Measurements from ENCODE around the gene DUS3L.
A peak's percentile ranks its signal among the peaks of the same experiment; 100 is the strongest.

DUS3L gene

DNA sequence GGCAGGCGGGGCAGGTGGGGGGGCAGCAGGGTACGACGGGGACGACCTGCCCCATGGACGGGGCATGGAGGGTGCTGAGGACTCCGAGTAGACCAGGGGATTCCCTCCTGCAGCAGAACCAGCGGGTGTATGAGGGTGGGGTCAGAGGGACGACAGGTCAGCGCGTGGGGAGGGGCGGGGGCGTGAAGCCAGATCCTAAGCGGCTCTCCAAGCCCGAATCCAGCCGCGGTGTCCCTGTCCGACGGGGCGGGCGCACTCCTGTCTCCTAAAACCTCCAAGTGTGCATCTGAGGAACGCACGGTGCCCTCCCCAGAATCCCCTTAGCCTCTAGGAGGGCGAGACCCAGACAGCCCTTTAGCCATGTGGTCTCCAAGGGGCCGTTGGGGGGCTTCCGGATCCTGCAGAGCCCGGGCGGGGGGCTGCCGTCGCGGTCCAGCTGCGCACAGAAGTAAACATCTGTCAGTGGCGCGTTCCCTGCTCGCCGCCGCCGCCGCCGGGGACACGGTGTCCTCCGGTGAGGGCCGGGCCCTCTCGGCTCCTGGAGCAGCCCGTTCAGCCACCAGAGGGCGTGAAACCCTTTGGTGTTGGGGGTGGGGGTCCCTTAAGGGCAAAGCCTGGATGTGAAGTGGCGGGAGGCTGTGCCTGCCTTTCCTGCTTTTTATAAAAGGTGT is 14.6 kb upstream of the DUS3L start:
- Histone ChIP-seq H3K36me3 (ENCODE audit: control insufficient read depth in 2 of 2, insufficient read depth in 2 of 2, low read length in 2 of 2) (no peaks in the 10 kb centered on the region), H3K27ac (ENCODE audit: low read length) (peak overlapping the region; percentile 86), H3K9ac (ENCODE audit: low read length in 2 of 2) (peak overlapping the region; percentile 51 to 53), H3K4me1 (ENCODE audit: control insufficient read depth, insufficient read depth, low read length) (peaks cover 24% of the 10 kb centered on the region), H3K9me3 (ENCODE audit: control insufficient read depth in 2 of 2, low read length in 2 of 2) (no peaks in the 10 kb centered on the region), H3K27me3 (ENCODE audit: control insufficient read depth in 1 of 2, insufficient read depth in 2 of 2, low read length in 2 of 2) (peaks cover 4 to 9% of the 10 kb centered on the region in 2 donors), H3K4me3 (ENCODE audit: low read length in 2 of 2) (peak overlapping the region; percentile 71 to 74)

DNA sequence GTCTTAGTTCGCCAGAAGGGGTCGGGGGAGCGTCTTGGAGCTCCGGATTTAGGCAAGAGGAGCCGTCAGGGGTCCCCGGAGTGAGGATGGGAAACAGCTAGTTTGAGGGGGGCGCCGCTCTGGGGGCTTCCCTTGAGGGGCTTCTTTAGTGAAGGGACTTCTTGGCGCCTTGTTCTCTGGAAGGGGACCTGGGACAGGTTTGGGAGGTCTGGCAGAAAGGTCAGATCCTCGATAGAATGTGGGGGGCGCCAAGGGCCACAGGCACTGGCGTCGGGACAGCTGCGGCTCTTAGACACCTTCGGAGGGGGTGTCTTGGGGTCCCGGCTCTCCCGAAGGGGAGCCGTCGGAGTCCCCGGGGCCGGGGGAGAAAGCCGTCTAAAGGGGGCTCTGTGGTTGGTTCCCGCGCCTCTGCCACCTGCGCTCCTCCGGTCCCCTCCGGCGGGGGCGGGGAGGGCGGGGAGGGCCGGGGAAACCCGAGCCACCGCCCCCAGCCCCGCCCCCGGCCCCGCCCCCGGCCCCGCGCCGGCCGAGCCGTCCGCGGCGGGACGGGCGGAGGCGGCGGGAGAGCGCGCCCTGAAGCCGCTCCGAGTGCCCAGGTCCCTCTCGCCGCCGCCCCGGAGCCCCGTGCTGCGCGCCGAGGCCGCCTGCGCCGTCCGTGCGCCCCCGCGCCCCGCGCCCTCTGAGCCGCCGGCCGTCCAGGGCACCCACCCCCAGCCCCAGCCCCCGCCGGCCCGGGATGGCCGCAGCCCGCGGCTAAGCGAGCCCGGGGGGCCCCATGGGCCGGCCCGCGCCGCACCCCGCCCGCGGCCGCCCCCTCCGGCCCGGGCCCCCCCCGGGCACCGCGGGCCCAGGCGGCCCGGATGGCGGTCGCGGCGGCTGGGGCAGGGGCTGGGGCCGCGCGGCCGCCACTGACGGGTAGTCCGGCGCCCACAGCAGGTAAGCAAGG is 13.8 kb upstream of the DUS3L start, which contains the start of gene NRTN:
NRTN (plus strand) TSS at position 552 of the 946 bp plus-strand sequence. CDS start 19,099 bp downstream, outside the sequence.
- Histone ChIP-seq H3K36me3 (ENCODE audit: control insufficient read depth in 2 of 2, insufficient read depth in 2 of 2, low read length in 2 of 2) (no peaks in the 10 kb centered on the region), H3K9ac (ENCODE audit: low read length in 2 of 2) (peak within 1 kb of the TSS; percentile 51 to 53), H3K27me3 (ENCODE audit: control insufficient read depth in 1 of 2, insufficient read depth in 2 of 2, low read length in 2 of 2) (peaks cover 4 to 9% of the 10 kb centered on the region in 2 donors), H3K9me3 (ENCODE audit: control insufficient read depth in 2 of 2, low read length in 2 of 2) (no peaks in the 10 kb centered on the region), H3K4me3 (ENCODE audit: low read length in 2 of 2) (peak within 1 kb of the TSS; percentile 71 to 74), H3K4me1 (ENCODE audit: control insufficient read depth, insufficient read depth, low read length) (peaks cover 28% of the 10 kb centered on the region), H3K27ac (ENCODE audit: low read length) (peak within 1 kb of the TSS; percentile 86)

DNA sequence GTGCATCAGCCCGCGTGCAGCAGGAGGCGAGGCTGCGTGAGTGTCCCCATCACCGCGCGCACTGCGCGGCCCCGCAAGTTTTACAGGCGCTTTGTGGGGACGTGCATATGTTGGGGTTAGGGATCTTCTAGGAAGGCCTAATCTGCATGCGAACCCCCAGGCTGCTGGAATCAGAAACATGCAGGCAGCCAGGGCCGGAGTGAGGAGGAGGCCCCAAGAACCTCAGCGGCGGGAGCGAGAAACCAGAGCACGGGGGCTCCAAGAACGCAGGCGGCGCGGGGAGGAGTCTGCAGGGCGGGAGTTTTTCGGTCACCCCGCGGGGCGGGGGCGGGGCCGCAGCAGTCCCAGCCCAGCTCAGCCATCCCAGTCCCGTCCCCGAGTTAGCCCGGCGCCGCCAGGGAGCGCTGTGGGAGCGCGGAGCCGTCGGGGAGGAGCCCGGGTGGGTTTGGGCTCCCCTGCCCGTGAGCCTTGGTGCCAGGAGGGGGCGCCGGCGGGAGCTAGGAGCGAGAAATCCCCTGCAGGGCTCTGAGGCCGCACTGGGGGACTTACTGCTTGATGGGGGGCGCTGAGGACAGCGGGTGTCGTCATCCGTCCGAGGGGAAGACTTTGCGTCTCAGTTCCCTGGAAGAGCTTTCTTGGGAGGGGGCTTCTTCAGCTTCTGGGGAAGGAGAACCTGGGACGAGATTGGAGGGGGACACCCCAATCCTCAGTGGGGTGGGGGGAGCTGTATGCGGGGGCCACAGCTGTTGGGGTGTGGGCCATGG is 13.0 kb upstream of the DUS3L start:
- peak overlapping the region; percentile 19 to 67 for H3K4me3 ChIP-seq (ENCODE audit: low read length in 2 of 2)
- H3K27ac ChIP-seq (ENCODE audit: low read length), result peak overlapping the region; percentile 41
- peak overlapping the region; percentile 29 to 38 for H3K9ac ChIP-seq (ENCODE audit: low read length in 2 of 2)
- no peaks in the 10 kb centered on the region for H3K9me3 ChIP-seq (ENCODE audit: control insufficient read depth in 2 of 2, low read length in 2 of 2)
- H3K27me3 ChIP-seq (ENCODE audit: control insufficient read depth in 1 of 2, insufficient read depth in 2 of 2, low read length in 2 of 2), result peaks cover 6 to 9% of the 10 kb centered on the region in 2 donors
- H3K36me3 ChIP-seq (ENCODE audit: control insufficient read depth in 2 of 2, insufficient read depth in 2 of 2, low read length in 2 of 2), result no peaks in the 10 kb centered on the region
- peaks cover 28% of the 10 kb centered on the region for H3K4me1 ChIP-seq (ENCODE audit: control insufficient read depth, insufficient read depth, low read length)

DNA sequence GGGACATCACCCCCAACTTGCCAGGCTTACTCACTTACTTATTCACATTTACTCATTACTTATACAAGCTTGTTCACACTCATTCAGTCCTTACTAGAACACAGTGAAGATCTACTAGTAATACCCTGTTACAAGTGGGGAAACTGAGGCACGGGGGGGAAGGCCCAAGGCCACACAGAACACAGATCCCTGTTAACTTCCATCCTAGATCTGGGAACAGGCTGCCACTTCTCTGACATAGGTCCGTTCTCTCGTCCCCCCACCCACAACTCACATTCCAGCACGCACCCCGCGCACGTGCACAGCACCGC is 12.4 kb upstream of the DUS3L start:
- Histone ChIP-seq H3K27me3 (ENCODE audit: control insufficient read depth in 1 of 2, insufficient read depth in 2 of 2, low read length in 2 of 2) (peaks cover 6 to 9% of the 10 kb centered on the region in 2 donors), H3K27ac (ENCODE audit: low read length) (no peak overlapping the region), H3K9me3 (ENCODE audit: control insufficient read depth in 2 of 2, low read length in 2 of 2) (no peaks in the 10 kb centered on the region), H3K9ac (ENCODE audit: low read length in 2 of 2) (peak overlapping the region in 1 of 2 donors; percentile 29), H3K4me3 (ENCODE audit: low read length in 2 of 2) (peak overlapping the region; percentile 5 to 67), H3K36me3 (ENCODE audit: control insufficient read depth in 2 of 2, insufficient read depth in 2 of 2, low read length in 2 of 2) (no peaks in the 10 kb centered on the region), H3K4me1 (ENCODE audit: control insufficient read depth, insufficient read depth, low read length) (peaks cover 28% of the 10 kb centered on the region)

DNA sequence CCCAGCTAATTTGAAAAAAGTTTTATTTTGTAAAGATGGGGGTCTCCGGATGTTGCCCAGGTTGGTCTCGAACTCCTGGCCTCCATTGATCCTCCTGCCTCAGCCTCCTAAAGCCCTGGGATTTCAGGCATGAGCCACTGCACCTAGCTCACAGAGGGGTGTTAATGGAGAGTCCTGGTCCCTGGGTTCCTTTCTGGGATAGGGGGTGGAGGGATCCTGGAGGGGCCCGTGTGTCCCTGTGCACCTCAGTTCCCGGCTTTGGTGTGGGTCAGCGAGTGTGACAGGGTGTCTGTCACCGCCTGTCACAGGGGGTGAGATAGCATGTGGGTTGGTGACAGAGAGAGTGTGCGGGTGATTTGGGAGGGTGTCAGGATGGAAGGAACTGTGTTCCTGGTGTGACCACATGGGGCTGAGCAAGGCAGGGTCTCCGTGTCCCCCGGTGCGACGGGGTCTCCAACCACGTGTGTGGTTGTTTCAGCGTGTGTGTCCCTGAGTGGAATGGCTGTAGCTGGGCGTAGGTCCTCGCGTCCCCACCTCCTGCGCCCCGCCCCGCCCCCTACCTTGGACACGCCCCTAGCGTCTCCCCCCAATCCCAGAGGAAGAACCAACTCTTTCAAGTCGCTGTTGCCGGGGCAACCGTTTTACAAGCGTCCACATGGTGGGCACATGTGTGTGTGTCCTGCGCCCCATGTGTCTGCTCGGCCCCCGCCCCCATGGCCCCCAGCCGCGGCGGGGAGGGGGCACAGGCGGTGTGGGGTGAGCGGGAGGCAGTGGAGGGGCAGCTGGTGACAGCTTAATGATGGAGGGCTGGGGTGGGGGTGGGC is 11.0 kb upstream of the DUS3L start:
- Histone ChIP-seq H3K9ac (ENCODE audit: low read length in 2 of 2) (no peak overlapping the region), H3K4me1 (ENCODE audit: control insufficient read depth, insufficient read depth, low read length) (peaks cover 28% of the 10 kb centered on the region), H3K27ac (ENCODE audit: low read length) (no peak overlapping the region), H3K27me3 (ENCODE audit: control insufficient read depth in 1 of 2, insufficient read depth in 2 of 2, low read length in 2 of 2) (peaks cover 6 to 9% of the 10 kb centered on the region in 2 donors), H3K36me3 (ENCODE audit: control insufficient read depth in 2 of 2, insufficient read depth in 2 of 2, low read length in 2 of 2) (no peaks in the 10 kb centered on the region), H3K9me3 (ENCODE audit: control insufficient read depth in 2 of 2, low read length in 2 of 2) (no peaks in the 10 kb centered on the region), H3K4me3 (ENCODE audit: low read length in 2 of 2) (no peak overlapping the region)

DNA sequence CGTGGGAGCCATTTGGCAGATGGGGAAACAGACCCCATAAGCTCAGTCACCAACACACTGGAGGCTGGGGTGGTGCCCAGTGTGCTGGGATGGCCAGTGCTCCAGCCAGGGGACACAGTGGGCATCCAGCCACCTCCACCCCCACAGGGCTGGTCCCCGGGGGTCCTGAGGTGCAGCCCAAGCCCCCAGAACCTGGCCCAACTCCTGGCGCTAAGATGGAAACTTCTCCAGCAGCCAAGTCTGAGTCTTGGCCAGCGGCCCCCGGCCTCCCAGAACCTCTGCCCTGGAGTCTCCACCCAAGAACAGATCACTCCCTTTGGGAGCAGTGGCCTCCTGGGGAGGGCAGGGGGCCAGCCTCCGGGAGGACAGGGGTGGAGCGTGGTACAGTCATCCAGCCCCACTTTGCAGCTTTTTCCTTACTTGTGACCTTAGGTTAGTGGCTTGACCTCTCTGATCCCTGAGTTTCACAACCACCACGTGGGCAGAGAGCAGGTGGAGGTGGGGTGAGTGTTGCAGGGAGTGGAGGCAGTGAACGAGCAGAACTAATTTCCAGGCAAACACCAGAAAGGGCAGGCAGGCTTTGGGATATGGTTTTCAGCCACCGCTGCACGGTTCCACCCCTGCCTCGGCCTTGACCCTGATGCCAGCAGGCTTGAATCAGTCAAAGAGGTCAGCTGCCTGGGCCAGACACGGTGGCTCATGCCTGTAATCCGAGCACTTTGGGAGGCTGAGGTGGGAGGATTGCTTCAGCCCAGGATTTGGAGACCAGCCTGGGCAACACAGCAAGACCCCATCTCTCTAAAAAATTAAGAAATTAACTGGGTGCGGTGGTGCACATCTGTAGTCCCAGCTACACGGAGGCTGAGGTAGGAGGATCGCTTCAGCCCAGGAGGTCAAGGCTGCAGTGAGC is 9.7 kb upstream of the DUS3L start:
- Histone ChIP-seq H3K4me1 (ENCODE audit: control insufficient read depth, insufficient read depth, low read length) (peaks cover 21% of the 10 kb centered on the region), H3K27ac (ENCODE audit: low read length) (no peak overlapping the region), H3K27me3 (ENCODE audit: control insufficient read depth in 1 of 2, insufficient read depth in 2 of 2, low read length in 2 of 2) (peaks cover 6 to 9% of the 10 kb centered on the region in 2 donors), H3K9ac (ENCODE audit: low read length in 2 of 2) (no peak overlapping the region), H3K36me3 (ENCODE audit: control insufficient read depth in 2 of 2, insufficient read depth in 2 of 2, low read length in 2 of 2) (no peaks in the 10 kb centered on the region), H3K9me3 (ENCODE audit: control insufficient read depth in 2 of 2, low read length in 2 of 2) (no peaks in the 10 kb centered on the region), H3K4me3 (ENCODE audit: low read length in 2 of 2) (no peak overlapping the region)

DNA sequence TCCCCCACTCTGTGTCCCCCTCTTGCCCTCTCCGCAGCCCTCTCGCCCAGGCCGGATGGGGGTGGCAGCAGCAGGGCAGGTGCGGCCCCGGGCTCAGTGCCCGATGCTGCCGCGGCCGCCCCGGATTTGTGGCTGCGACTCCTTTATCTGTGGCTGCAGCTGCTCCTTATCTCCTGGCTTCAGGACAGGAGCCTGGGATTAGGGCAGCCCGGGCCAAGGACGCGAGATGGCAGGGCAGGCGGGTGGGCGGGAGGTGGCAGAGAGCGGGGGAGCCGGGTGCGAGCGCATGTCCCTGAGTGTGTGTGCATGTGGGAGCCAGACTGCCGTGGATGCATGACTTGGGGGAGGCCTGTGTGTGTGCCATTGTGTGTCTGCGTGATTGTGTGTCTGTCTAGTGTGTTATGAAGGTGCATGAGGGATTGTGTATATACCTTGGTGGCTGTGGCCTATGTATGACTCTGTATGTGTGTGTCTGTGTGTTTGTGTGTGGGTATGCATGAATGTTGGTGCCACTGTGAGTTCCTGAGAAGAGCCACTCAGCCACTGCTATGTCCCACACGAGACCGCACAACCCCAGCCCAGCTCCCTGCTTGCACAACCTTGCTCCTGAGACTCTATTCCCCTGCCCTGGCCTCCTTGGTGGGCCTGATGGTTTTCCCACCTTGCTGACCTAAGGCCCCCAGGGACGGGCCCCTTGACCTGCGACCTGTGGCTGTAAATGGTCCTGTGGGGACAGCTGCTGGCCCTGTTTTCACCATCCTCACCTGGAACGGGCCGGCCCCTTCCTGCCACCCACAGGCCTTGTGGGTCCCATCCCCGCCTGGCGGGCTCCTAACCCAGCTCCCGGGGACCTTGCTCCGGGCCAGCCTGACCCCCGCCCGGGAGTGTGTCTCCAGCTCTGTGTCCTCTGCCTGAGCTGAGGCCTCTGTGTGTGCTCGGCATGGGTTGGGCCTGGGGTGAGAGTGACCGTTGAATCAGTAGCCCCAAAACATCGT is 8.6 kb upstream of the DUS3L start:
- Histone ChIP-seq H3K36me3 (ENCODE audit: control insufficient read depth in 2 of 2, insufficient read depth in 2 of 2, low read length in 2 of 2) (no peaks in the 10 kb centered on the region), H3K9ac (ENCODE audit: low read length in 2 of 2) (no peak overlapping the region), H3K9me3 (ENCODE audit: control insufficient read depth in 2 of 2, low read length in 2 of 2) (no peaks in the 10 kb centered on the region), H3K4me3 (ENCODE audit: low read length in 2 of 2) (no peak overlapping the region), H3K27ac (ENCODE audit: low read length) (no peak overlapping the region), H3K27me3 (ENCODE audit: control insufficient read depth in 1 of 2, insufficient read depth in 2 of 2, low read length in 2 of 2) (peaks cover 6 to 8% of the 10 kb centered on the region in 2 donors), H3K4me1 (ENCODE audit: control insufficient read depth, insufficient read depth, low read length) (peaks cover 18% of the 10 kb centered on the region)

DNA sequence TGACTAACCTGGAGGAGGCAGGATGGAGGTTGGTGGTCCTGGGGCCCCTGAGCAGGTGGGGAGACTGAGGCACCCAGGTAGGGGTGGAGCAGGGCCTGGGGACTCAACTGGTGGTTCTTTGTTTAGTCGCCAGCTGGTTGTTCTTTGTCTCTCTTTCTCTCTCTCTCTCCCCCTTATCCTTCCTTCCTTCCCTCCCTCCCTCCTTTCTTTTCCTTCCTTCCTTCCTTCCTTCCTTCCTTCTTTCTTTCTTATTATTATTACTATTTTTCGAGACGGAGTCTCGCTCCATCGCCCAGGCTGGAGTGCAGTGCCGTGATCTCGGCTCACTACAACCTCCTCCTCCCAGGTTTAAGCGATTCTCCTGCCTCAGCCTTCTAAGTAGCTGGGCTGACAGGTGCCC is 7.3 kb upstream of the DUS3L start:
- Histone ChIP-seq H3K4me3 (ENCODE audit: low read length in 2 of 2) (no peak overlapping the region), H3K27me3 (ENCODE audit: control insufficient read depth in 1 of 2, insufficient read depth in 2 of 2, low read length in 2 of 2) (peaks cover 0 to 6% of the 10 kb centered on the region in 2 donors), H3K27ac (ENCODE audit: low read length) (no peak overlapping the region), H3K9me3 (ENCODE audit: control insufficient read depth in 2 of 2, low read length in 2 of 2) (no peaks in the 10 kb centered on the region), H3K9ac (ENCODE audit: low read length in 2 of 2) (no peak overlapping the region), H3K36me3 (ENCODE audit: control insufficient read depth in 2 of 2, insufficient read depth in 2 of 2, low read length in 2 of 2) (no peaks in the 10 kb centered on the region), H3K4me1 (ENCODE audit: control insufficient read depth, insufficient read depth, low read length) (peaks cover 7% of the 10 kb centered on the region)

Measured in stomach smooth muscle (tissue), 2 donors.